T-cell (primary cell): ENCODE results near the gene NRIP1. TPM values are rescaled to one million over a fixed set of nuclear protein-coding genes. Genes with fewer than 3 reads are reported as not detected.

ENCODE experiments used
- ATAC-seq, 4 experiments: fragments of 200-7000 bp in 3 of 4; fragments of 150-1000 bp in 1 of 4; cut with Tn5 transposase; replicated peaks in 1 of 4; 1 replicate in 3 of 4; 2 replicates in 1 of 4; pipeline ENCODE4 v1.10.0; 2021; ENCODE audit warnings: moderate library complexity in 3 of 4, mild to moderate bottlenecking in 2 of 4, moderate number of reproducible peaks in 1 of 4
- CTCF ChIA-PET, 2 donors: fragments of 300-600 bp; sonication (Branson Sonifier 250); formaldehyde crosslinking; loops; one replicate each; lab custom pipeline; 2022; ENCODE audit warnings: antibody characterized with exemption in 2 of 2; lab: Charles Lee
- POLR2A ChIA-PET, 2 donors: fragments of 300-600 bp; sonication (Branson Sonifier 250); formaldehyde crosslinking; loops; one replicate each; lab custom pipeline; 2022; ENCODE audit warnings: antibody characterized with exemption in 2 of 2; lab: Charles Lee
- DNase-seq, 35 experiments: peaks; one replicate each; pipeline versions ENCODE4 v3.0.0 to v3.0.0-alpha.2; 2013 to 2023
- H3K27ac ChIP-seq: one replicate; pipeline ENCODE4 v1.5.1; 2013; ENCODE audit warnings: low read length
- H3K27me3 ChIP-seq, 2 experiments: replicated peaks in 1 of 2; 1 replicate in 1 of 2; 2 replicates in 1 of 2; pipeline versions ENCODE4 v1.6.1 to v1.7.0; 2013; ENCODE audit warnings: low read length in 1 of 2, mixed read lengths in 1 of 2; ENCODE audit not compliant: control insufficient read depth in 2 of 2, insufficient read depth in 2 of 2; ENCODE audit errors: extremely low read depth in 1 of 2
- H3K36me3 ChIP-seq, 2 donors: 1 replicate in 1 of 2; 2 replicates in 1 of 2; pipeline versions ENCODE4 v1.6.1 to v1.7.0; 2013; ENCODE audit warnings: low read length in 1 of 2; ENCODE audit not compliant: control insufficient read depth in 2 of 2, insufficient read depth in 1 of 2; ENCODE audit errors: extremely low read depth in 1 of 2
- H3K4me1 ChIP-seq, 2 experiments: 1 replicate in 1 of 2; 2 replicates in 1 of 2; pipeline versions ENCODE4 v1.6.1 to v1.7.0; 2013; ENCODE audit warnings: low read length in 2 of 2, mixed read lengths in 1 of 2; ENCODE audit not compliant: insufficient read depth in 2 of 2, control insufficient read depth in 1 of 2; ENCODE audit errors: extremely low read depth in 1 of 2
- H3K4me3 ChIP-seq, 2 donors: 1 replicate in 1 of 2; 2 replicates in 1 of 2; pipeline versions ENCODE4 v1.5.1 to v1.7.0; 2013; ENCODE audit warnings: mild to moderate bottlenecking in 2 of 2, low read length in 1 of 2, moderate library complexity in 1 of 2; ENCODE audit not compliant: control insufficient read depth in 1 of 2; ENCODE audit errors: extremely low read depth in 1 of 2
- H3K9me3 ChIP-seq: 2 replicates; pipeline ENCODE4 v1.7.0; 2013
- H3K27ac Mint-ChIP-seq, 2 donors: one replicate each; pipeline ENCODE4 v1.8.0; 2020 to 2021; ENCODE audit warnings: mild to moderate bottlenecking in 2 of 2, mixed read lengths in 2 of 2
- H3K27me3 Mint-ChIP-seq, 2 donors: one replicate each; pipeline ENCODE4 v1.8.0; 2021 to 2022; ENCODE audit warnings: mixed read lengths in 2 of 2
- H3K36me3 Mint-ChIP-seq: one replicate; pipeline ENCODE4 v1.8.0; 2021; ENCODE audit warnings: mixed read lengths
- H3K4me1 Mint-ChIP-seq, 3 donors: one replicate each; pipeline ENCODE4 v1.8.0; 2020 to 2022; ENCODE audit warnings: mixed read lengths in 3 of 3, mild to moderate bottlenecking in 1 of 3
- H3K4me3 Mint-ChIP-seq, 3 donors: one replicate each; pipeline ENCODE4 v1.8.0; 2020 to 2022; ENCODE audit warnings: mild to moderate bottlenecking in 3 of 3, mixed read lengths in 3 of 3, moderate library complexity in 3 of 3
- H3K9me3 Mint-ChIP-seq, 3 donors: one replicate each; pipeline ENCODE4 v1.8.0; 2020 to 2022; ENCODE audit warnings: mixed read lengths in 3 of 3
- WGBS: methylation state at CpG from one replicate; pipeline ENCODE4 v1.1.5; 2013; ENCODE audit warnings: missing lambda C conversion rate; ENCODE audit not compliant: insufficient coverage; 5-methylcytosine and 5-hydroxymethylcytosine counted together
- total RNA-seq, 35 experiments: library from RNA in 6 of 35; stranded (reverse) in 6 of 35; fragments of 120-200 nt in 1 of 35; gene quantifications; one replicate each; pipeline versions ENCODE4 v1.2.1 to v1.2.4 and lab custom pipeline; 2013 to 2026

The NRIP1 gene
- total RNA-seq, 5 donors from 2014 or later (not counting 1 experiment from before 2014, with no cell fraction given) = 19.5 to 35.8 (median 26.5) TPM

GRCh38 chr21:14977814-14978213 lies 87.0 kb downstream of the NRIP1 start:
- H3K9me3 ChIP-seq = no peaks in the 10 kb centered on the region
- ATAC-seq = no peak
- CTCF ChIA-PET = interaction anchor here in 1 of 2 donors (0.6 kb wide), 1 partner anchor 1195 kb away, joined by 3 read pairs; no protein-coding TSS in a partner anchor

GRCh38 chr21:14975136-14975919 lies 89.5 kb downstream of the NRIP1 start:
- Histone ChIP-seq H3K36me3 (no peaks in the 10 kb centered on the region), H3K4me1 (no peaks in the 10 kb centered on the region), H3K4me3 (no peak overlapping the region), H3K27ac (no peak overlapping the region), H3K27me3 (no peaks in the 10 kb centered on the region), H3K9me3 (no peaks in the 10 kb centered on the region)
- H3K36me3 Mint-ChIP-seq = peaks cover 6% of the 10 kb centered on the region
- ChIA-PET POLR2A (interaction anchor here in 1 of 2 donors (0.6 kb wide), 1 partner anchor 9 kb away, joined by 5 read pairs; no protein-coding TSS in a partner anchor), CTCF (no interaction called here)
- H3K27ac Mint-ChIP-seq = no peak overlapping the region
- WGBS = no CpG with 5 or more reads among the region's 6 CpGs
- peaks cover 0 to 4% (median 4%) of the 10 kb centered on the region in 3 donors for H3K4me1 Mint-ChIP-seq
- no peak for ATAC-seq
- H3K27me3 Mint-ChIP-seq = no peaks in the 10 kb centered on the region
- H3K9me3 Mint-ChIP-seq = no peaks in the 10 kb centered on the region
- DNase-seq = no peak
- no peak overlapping the region for H3K4me3 Mint-ChIP-seq

More at GRCh38 chr21:14977814-14978213, 87.0 kb downstream of the NRIP1 start:
- WGBS = 92% methylated on average over 3 of the region's 5 CpGs
- no peak for DNase-seq
- H3K36me3 ChIP-seq = no peaks in the 10 kb centered on the region
- Mint-ChIP-seq H3K4me3 (no peak overlapping the region), H3K36me3 (peaks cover 6% of the 10 kb centered on the region), H3K9me3 (no peaks in the 10 kb centered on the region), H3K27me3 (no peaks in the 10 kb centered on the region), H3K4me1 (peaks cover 4 to 6% (median 6%) of the 10 kb centered on the region in 3 donors), H3K27ac (no peak overlapping the region)
- H3K4me1 ChIP-seq = no peaks in the 10 kb centered on the region
- no peaks in the 10 kb centered on the region for H3K27me3 ChIP-seq
- no peak overlapping the region for H3K4me3 ChIP-seq
- H3K27ac ChIP-seq = no peak overlapping the region
- POLR2A ChIA-PET = no interaction called here

- H3K27ac ChIP-seq = no peak overlapping the region
- Mint-ChIP-seq H3K4me3 (no peak overlapping the region), H3K27me3 (no peaks in the 10 kb centered on the region), H3K9me3 (no peaks in the 10 kb centered on the region), H3K36me3 (peaks cover 20% of the 10 kb centered on the region), H3K27ac (no peak overlapping the region), H3K4me1 (peaks cover 0 to 5% (median 2%) of the 10 kb centered on the region in 3 donors)
- H3K36me3 ChIP-seq = peaks cover 0 to 6% of the 10 kb centered on the region in 2 donors
- no peaks in the 10 kb centered on the region for H3K9me3 ChIP-seq
- POLR2A ChIA-PET = no interaction called here
- H3K4me3 ChIP-seq = no peak overlapping the region
- CTCF ChIA-PET = no interaction called here
- H3K27me3 ChIP-seq = no peaks in the 10 kb centered on the region
- no peak for ATAC-seq
- 90% methylated on average over 4 of the region's 6 CpGs for WGBS
- no peak for DNase-seq
- H3K4me1 ChIP-seq = no peaks in the 10 kb centered on the region
These were observed 92.1 kb downstream of the NRIP1 start for GRCh38 chr21:14972678-14973077.

- no CpG with 5 or more reads among the region's 1 CpG for WGBS
- POLR2A ChIA-PET = no interaction called here
These were observed 96.0 kb downstream of the NRIP1 start for GRCh38 chr21:14968821-14969220.

GRCh38 chr21:14968029-14968428 lies 96.8 kb downstream of the NRIP1 start:
- Histone ChIP-seq H3K9me3 (no peaks in the 10 kb centered on the region), H3K4me1 (no peaks in the 10 kb centered on the region), H3K36me3 (peaks cover 0 to 17% of the 10 kb centered on the region in 2 donors), H3K4me3 (no peak overlapping the region), H3K27ac (no peak overlapping the region), H3K27me3 (no peaks in the 10 kb centered on the region)
- CTCF ChIA-PET = no interaction called here
- no peak overlapping the region for H3K27ac Mint-ChIP-seq
- peaks cover 2 to 18% (median 2%) of the 10 kb centered on the region in 3 donors for H3K4me1 Mint-ChIP-seq
- POLR2A ChIA-PET = no interaction called here
- 100% methylated on average over 1 of the region's 5 CpGs for WGBS
- no peaks in the 10 kb centered on the region for H3K9me3 Mint-ChIP-seq
- H3K27me3 Mint-ChIP-seq = no peaks in the 10 kb centered on the region
- peaks cover 41% of the 10 kb centered on the region for H3K36me3 Mint-ChIP-seq
- no peak overlapping the region for H3K4me3 Mint-ChIP-seq
- no peak for DNase-seq
- ATAC-seq = no peak

More at GRCh38 chr21:14968821-14969220, 96.0 kb downstream of the NRIP1 start:
- peaks cover 41% of the 10 kb centered on the region for H3K36me3 Mint-ChIP-seq
- H3K27me3 Mint-ChIP-seq = no peaks in the 10 kb centered on the region
- no peaks in the 10 kb centered on the region for H3K9me3 Mint-ChIP-seq
- H3K4me1 Mint-ChIP-seq = peaks cover 2 to 18% (median 2%) of the 10 kb centered on the region in 3 donors
- Histone ChIP-seq H3K4me3 (no peak overlapping the region), H3K36me3 (peaks cover 0 to 17% of the 10 kb centered on the region in 2 donors), H3K27me3 (no peaks in the 10 kb centered on the region), H3K4me1 (no peaks in the 10 kb centered on the region), H3K27ac (no peak overlapping the region), H3K9me3 (no peaks in the 10 kb centered on the region)
- H3K4me3 Mint-ChIP-seq = no peak overlapping the region
- H3K27ac Mint-ChIP-seq = no peak overlapping the region
- no peak for ATAC-seq
- DNase-seq = no peak
- CTCF ChIA-PET = no interaction called here

- no peaks in the 10 kb centered on the region for H3K9me3 Mint-ChIP-seq
- DNase-seq (no peak), ATAC-seq (no peak)
- peaks cover 0 to 17% of the 10 kb centered on the region in 2 donors for H3K36me3 ChIP-seq
- H3K36me3 Mint-ChIP-seq = peaks cover 41% of the 10 kb centered on the region
- no peak overlapping the region for H3K27ac Mint-ChIP-seq
- no peaks in the 10 kb centered on the region for H3K4me1 ChIP-seq
- ChIA-PET CTCF (no interaction called here), POLR2A (no interaction called here)
- H3K27me3 Mint-ChIP-seq = no peaks in the 10 kb centered on the region
- no peak overlapping the region for H3K27ac ChIP-seq
- no peak overlapping the region for H3K4me3 ChIP-seq
- peaks cover 2 to 18% (median 2%) of the 10 kb centered on the region in 3 donors for H3K4me1 Mint-ChIP-seq
- H3K27me3 ChIP-seq = no peaks in the 10 kb centered on the region
- WGBS = 100% methylated on average over 4 of the region's 6 CpGs
- no peaks in the 10 kb centered on the region for H3K9me3 ChIP-seq
- H3K4me3 Mint-ChIP-seq = no peak overlapping the region
These were observed 100.2 kb downstream of the NRIP1 start for GRCh38 chr21:14964621-14965020.
